GM12873 (cell line): Measurements from ENCODE around the gene DNAJC5.

Source experiments
- TF ChIP-seq, protein P1 (sequence below): IDR thresholded peaks from 2 replicates; pipeline ENCODE4 v1.5.1; 2012; ENCODE audit warnings: low read depth, mild to moderate bottlenecking, moderate library complexity, low read length, control low read depth; ENCODE audit not compliant: insufficient read depth; ENCODE audit errors: missing control alignments

Gene DNAJC5

GRCh38 chr20:63878899-63879663 lies 15.8 kb upstream of the DNAJC5 start:
- TF ChIP-seq, protein P1, sequence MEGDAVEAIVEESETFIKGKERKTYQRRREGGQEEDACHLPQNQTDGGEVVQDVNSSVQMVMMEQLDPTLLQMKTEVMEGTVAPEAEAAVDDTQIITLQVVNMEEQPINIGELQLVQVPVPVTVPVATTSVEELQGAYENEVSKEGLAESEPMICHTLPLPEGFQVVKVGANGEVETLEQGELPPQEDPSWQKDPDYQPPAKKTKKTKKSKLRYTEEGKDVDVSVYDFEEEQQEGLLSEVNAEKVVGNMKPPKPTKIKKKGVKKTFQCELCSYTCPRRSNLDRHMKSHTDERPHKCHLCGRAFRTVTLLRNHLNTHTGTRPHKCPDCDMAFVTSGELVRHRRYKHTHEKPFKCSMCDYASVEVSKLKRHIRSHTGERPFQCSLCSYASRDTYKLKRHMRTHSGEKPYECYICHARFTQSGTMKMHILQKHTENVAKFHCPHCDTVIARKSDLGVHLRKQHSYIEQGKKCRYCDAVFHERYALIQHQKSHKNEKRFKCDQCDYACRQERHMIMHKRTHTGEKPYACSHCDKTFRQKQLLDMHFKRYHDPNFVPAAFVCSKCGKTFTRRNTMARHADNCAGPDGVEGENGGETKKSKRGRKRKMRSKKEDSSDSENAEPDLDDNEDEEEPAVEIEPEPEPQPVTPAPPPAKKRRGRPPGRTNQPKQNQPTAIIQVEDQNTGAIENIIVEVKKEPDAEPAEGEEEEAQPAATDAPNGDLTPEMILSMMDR = no peak

DNA sequence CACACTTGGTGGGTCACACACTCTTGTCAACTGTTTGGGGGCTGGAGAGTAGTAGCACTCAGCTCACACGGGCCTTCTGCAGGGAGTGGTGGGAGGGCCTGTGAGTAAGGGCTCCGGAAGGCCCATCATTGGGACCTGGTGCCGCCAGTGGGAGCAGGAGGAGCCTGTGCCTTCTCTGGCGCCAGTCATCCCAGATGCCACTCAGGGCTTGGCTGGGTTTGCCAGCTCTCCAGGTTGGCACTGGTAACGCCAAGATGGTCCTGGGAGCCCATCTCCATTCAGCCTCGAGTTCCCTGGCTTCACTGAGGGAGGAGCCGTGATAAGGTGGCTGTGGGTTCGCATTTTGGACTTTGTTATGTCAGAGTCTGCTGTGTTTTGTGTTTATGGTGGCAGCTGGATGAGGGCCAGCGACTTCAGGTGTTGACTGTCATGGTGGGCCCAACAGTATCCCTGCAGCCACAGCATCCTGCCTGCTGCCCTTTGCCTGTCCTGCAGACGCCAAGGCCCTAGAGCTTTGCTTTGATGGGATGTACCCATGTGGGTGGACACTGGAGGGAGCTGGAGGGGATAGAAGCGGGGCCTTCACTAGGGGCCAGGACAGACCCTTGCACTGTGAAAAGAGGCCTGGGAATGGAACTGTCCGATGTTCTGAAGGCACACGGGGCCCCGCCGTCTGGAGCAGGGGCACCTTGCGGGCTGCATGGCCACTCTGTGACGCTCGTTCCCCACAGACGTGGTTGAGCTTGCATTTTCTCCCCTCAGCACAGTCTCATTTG lies 13.3 kb upstream of the DNAJC5 start:
- TF ChIP-seq, protein P1 = no peak

- TF ChIP-seq, protein P1 = no peak
Measured at GRCh38 chr20:63882257-63883200, 12.4 kb upstream of the DNAJC5 start.

- TF ChIP-seq, protein P1 = no peak
Measured at GRCh38 chr20:63883201-63883593, 11.7 kb upstream of the DNAJC5 start.

GRCh38 chr20:63884506-63885263 lies 10.2 kb upstream of the DNAJC5 start:
- TF ChIP-seq, protein P1 = no peak

DNA sequence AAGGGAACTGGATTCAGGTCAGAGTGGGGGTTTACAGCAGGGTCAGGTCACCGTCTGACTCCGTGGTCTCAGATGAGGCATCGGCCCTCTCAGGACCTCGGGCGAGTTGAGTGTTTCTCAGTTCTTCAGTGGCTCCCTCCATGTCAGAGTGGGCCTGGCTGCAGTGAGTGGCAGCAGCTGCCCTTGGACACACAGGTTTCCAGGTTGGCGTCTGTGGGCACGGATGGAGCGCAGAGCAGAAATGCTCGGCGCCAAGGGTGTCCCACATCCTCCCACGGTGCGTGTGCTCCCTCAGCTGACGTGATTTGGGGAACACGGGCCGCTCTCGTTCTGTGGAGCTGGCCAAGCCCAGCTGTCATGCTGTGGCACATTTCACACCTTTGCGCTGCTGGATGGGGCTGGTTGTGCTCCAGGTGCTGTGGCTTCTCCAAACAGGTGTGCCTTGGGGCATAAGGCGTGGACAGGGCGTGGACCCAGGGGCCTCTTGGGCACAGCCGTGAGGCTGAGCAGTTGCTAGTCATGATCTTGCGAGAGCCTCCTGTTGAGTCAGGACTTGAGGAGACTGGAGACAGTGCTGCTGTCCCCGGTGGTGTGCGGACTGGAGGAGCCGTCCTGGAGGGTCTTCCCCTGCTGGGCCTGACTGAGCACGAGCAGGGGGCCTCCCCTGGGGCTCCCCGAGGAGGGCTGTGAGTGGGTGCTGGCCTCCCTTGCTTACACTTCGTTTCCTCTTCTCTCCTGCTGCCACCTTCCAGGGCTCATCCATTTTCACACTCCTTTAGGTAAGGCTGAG lies 9.5 kb upstream of the DNAJC5 start:
- TF ChIP-seq, protein P1 = no peak
